HL-60 (cell line): Measurements from ENCODE around the gene UHRF1.

Experiments
- CTCF ChIP-seq: IDR thresholded peaks from one replicate; pipeline ENCODE4 v1.5.1; 2011; ENCODE audit warnings: low read length, control low read depth, inconsistent platforms; ENCODE audit not compliant: insufficient read depth
- GABPA ChIP-seq: IDR thresholded peaks from 2 replicates; pipeline ENCODE4 v1.6.1; 2012; ENCODE audit warnings: low read depth
- POLR2AphosphoS5 ChIP-seq: IDR thresholded peaks from 2 replicates; pipeline ENCODE4 v1.6.1; 2012; ENCODE audit warnings: low read depth
- SPI1 ChIP-seq: IDR thresholded peaks from 2 replicates; pipeline ENCODE4 v1.6.1; 2012; ENCODE audit warnings: low read depth, mild to moderate bottlenecking, borderline replicate concordance
- TF ChIP-seq, protein P1 (sequence below): IDR thresholded peaks from 2 replicates; pipeline ENCODE4 v1.6.1; 2012; ENCODE audit warnings: low read depth; ENCODE audit not compliant: insufficient replicate concordance

GRCh38 chr19:4939466-4939865 lies 30.2 kb downstream of the UHRF1 start:
- TF ChIP-seq CTCF (no peak), POLR2AphosphoS5 (no peak), GABPA (no peak), SPI1 (no peak)
- TF ChIP-seq, protein P1, sequence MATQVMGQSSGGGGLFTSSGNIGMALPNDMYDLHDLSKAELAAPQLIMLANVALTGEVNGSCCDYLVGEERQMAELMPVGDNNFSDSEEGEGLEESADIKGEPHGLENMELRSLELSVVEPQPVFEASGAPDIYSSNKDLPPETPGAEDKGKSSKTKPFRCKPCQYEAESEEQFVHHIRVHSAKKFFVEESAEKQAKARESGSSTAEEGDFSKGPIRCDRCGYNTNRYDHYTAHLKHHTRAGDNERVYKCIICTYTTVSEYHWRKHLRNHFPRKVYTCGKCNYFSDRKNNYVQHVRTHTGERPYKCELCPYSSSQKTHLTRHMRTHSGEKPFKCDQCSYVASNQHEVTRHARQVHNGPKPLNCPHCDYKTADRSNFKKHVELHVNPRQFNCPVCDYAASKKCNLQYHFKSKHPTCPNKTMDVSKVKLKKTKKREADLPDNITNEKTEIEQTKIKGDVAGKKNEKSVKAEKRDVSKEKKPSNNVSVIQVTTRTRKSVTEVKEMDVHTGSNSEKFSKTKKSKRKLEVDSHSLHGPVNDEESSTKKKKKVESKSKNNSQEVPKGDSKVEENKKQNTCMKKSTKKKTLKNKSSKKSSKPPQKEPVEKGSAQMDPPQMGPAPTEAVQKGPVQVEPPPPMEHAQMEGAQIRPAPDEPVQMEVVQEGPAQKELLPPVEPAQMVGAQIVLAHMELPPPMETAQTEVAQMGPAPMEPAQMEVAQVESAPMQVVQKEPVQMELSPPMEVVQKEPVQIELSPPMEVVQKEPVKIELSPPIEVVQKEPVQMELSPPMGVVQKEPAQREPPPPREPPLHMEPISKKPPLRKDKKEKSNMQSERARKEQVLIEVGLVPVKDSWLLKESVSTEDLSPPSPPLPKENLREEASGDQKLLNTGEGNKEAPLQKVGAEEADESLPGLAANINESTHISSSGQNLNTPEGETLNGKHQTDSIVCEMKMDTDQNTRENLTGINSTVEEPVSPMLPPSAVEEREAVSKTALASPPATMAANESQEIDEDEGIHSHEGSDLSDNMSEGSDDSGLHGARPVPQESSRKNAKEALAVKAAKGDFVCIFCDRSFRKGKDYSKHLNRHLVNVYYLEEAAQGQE = no peak
